Measurements from ENCODE around the gene RBMY1E.
"Not testable (repeated sequence)": the region's sequence is repeated elsewhere in the genome, so short reads cannot be mapped to it uniquely, and the experiment has no call there.

RBMY1E gene

GRCh38 chrY:21917932-21918331 is at the start of gene RBMY1E:
TSS of gene RBMY1E (minus strand) at chrY:21918032. CDS start at chrY:21916054, 1,978 bp downstream.
- ATAC-seq = not testable (repeated sequence)

- not testable (repeated sequence) for ATAC-seq
Measured at GRCh38 chrY:21894426-21894825, 23.4 kb downstream of the RBMY1E start, which contains the start of gene RBMY1D. TSS of gene RBMY1D (minus strand) at chrY:21894526. CDS start at chrY:21892513, 2,013 bp downstream.

- ATAC-seq = peak; percentile 32 to 67
Measured at GRCh38 chrY:21869407-21870076, 48.3 kb downstream of the RBMY1E start.
